AG09309 (cell line): Measurements from ENCODE around the gene PLXNA4.

Experiments
- DNase-seq: peaks from one replicate; pipeline ENCODE4 v3.0.0-alpha.2; 2010; ENCODE audit warnings: low read depth
- H3K4me3 ChIP-seq: 2 replicates; pipeline ENCODE4 v1.5.1; 2011; ENCODE audit warnings: mild to moderate bottlenecking, low read depth, low read length, moderate library complexity; ENCODE audit not compliant: control insufficient read depth
- CTCF ChIP-seq: IDR thresholded peaks from 2 replicates; pipeline ENCODE4 v1.5.1; 2011; ENCODE audit warnings: mild to moderate bottlenecking, low read depth, low read length, inconsistent platforms; ENCODE audit not compliant: insufficient read depth, control insufficient read depth; ENCODE audit errors: missing control alignments

Gene PLXNA4

GRCh38 chr7:132276976-132277725 lies 299.1 kb downstream of the PLXNA4 start:
- no peak overlapping the region for H3K4me3 ChIP-seq
- no peak for TF ChIP-seq CTCF
- no peak for DNase-seq

GRCh38 chr7:132276234-132276630 lies 300.0 kb downstream of the PLXNA4 start:
- no peak for DNase-seq
- TF ChIP-seq CTCF = no peak
- H3K4me3 ChIP-seq = no peak overlapping the region

- DNase-seq = no peak
- no peak for TF ChIP-seq CTCF
- H3K4me3 ChIP-seq = no peak overlapping the region
These were observed 300.6 kb downstream of the PLXNA4 start for GRCh38 chr7:132275416-132276233.

GRCh38 chr7:132272763-132273371 lies 303.4 kb downstream of the PLXNA4 start:
- TF ChIP-seq CTCF = no peak
- no peak overlapping the region for H3K4me3 ChIP-seq
- no peak for DNase-seq

GRCh38 chr7:132270517-132270916 lies 305.8 kb downstream of the PLXNA4 start:
- DNase-seq = no peak
- no peak overlapping the region for H3K4me3 ChIP-seq
- no peak for TF ChIP-seq CTCF

- no peak for DNase-seq
- H3K4me3 ChIP-seq = no peak overlapping the region
- TF ChIP-seq CTCF = no peak
These were observed 306.6 kb downstream of the PLXNA4 start for GRCh38 chr7:132269718-132270117.
